HG03565 (cell line): Measurements from ENCODE around the gene NOL4L.

Source experiments
- ATAC-seq: cut with Tn5 transposase; IDR thresholded peaks from one replicate; pipeline ENCODE4 v1.9.1; 2021; ENCODE audit warnings: mild to moderate bottlenecking, moderate library complexity; ENCODE audit not compliant: unreplicated experiment

Gene NOL4L

GRCh38 chr20:32577657-32578056, 7.5 kb downstream of the NOL4L start:
- ATAC-seq = no peak

GRCh38 chr20:32577023-32577422, 8.1 kb downstream of the NOL4L start:
- ATAC-seq = no peak

DNA sequence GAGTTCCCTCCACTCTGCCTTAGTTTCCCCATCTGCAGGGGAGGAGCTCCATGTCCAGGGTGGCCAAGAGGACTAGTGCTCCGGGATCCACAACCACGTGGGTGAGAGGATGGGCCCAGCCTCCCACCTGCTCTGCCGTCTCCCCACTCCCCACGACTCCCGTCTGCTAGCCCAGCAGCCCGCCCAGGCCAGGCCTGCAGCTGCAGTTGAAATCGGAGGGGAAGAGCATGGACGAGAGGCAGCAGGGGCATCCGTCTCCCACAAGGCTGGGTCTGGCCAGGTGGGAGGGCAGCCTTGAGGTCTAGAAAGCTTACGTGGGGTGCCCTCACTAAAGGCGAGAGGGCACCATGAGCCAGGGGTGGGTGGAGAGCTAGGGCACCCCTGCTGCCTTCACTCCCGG, 8.6 kb downstream of the NOL4L start:
- ATAC-seq = no peak

DNA sequence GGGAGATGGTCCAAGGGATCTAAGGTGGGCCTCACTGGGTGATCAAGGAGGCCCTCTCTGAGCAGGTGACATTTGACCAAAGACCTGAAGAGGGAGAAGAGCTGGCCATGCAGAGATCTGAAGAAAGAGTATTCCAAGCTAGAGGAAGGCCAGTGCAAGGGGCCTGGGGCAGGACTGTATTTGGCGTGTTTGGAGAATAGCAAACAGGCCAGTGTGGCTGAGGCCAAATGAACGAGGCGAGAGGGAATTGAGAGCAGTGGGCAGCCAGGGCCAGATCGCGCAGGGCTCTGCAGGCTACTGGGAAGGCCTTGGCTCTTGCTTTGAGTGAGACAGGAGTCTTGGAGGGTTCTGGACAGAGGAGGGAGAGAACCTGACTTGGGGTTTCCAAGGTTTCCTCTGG, 9.3 kb downstream of the NOL4L start:
- ATAC-seq = no peak

GRCh38 chr20:32575227-32575581, 9.9 kb downstream of the NOL4L start:
- no peak for ATAC-seq

DNA sequence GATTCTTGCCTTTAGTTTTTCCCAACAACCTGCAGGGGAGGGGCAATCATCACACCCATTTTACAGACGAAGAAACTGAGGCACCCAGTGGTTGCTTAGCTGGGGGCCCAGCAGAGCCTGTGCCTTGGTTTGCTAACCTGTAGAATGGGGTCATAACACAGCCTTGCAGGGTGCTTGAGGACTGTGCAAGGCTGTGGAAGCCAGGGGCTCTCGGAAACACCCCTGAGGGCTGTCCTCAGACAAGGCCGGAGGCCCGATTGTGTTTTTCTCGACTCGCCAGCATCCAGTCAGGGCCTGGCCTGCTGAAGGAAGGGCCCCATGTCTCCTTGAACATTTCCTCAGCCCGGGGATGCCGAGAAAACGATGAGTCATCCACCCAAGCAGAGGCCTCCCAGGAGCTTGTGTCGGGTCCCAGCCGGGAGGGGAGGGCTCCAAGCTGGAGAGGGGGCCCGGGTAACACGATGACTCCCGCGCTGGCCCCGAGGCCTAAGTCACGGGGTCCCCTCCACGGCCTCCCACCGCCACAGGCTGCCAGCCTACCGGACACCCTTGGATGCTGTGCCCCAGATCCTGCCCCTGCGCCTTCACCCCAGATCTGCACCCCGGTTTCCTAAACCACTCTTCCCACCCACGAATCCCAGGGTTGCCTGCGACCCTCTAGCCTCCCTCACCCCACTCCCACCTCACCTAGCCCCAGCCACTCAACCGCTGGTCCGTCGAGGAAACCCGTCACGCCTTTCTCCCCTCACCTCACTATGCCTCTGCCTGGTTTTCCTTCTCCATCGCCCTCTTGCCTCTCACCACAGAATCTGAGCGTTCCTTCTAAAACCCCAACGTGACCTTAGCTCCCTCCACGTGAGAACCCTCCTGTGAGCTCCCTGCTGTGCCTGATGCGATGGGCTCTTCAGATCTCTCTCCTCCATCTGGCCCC, 10.6 kb downstream of the NOL4L start:
- no peak for ATAC-seq

- no peak for ATAC-seq
Measured at GRCh38 chr20:32573167-32573851, 11.8 kb downstream of the NOL4L start.

DNA sequence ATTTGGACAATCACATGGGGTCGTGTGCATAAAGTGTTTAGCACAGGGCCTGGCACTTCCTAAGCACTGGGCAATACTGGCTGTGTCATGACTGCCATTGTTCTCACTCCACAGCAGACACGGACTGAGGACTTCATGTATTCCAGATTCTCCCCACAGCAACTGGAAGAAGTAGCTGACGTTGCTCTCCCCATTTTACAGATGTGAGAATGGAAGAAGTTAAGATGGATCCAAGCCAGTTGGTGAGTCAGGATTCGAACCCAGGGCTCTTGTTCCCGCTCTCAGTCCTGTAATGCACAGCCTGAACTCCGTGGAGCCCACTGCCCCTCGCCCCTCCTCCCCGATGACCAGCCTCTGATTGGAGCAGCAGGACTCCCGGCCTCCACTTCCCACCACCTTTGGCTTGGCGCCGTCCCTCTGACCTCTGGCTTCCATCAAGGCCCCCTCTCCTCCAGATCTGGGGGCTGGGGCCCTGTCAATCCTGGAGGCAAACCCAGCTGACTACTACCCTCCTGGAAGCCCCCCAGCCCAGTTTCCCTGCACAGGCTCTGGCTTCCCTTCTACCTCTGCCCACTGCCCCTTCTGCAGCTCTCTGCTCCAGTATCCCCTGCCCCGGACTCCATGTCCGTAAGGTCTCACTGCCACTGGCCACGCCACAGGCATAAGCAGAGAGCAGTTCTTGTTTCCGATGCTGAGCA, 12.7 kb downstream of the NOL4L start:
- ATAC-seq = no peak

- no peak for ATAC-seq
Measured at GRCh38 chr20:32571566-32571965, 13.6 kb downstream of the NOL4L start.

DNA sequence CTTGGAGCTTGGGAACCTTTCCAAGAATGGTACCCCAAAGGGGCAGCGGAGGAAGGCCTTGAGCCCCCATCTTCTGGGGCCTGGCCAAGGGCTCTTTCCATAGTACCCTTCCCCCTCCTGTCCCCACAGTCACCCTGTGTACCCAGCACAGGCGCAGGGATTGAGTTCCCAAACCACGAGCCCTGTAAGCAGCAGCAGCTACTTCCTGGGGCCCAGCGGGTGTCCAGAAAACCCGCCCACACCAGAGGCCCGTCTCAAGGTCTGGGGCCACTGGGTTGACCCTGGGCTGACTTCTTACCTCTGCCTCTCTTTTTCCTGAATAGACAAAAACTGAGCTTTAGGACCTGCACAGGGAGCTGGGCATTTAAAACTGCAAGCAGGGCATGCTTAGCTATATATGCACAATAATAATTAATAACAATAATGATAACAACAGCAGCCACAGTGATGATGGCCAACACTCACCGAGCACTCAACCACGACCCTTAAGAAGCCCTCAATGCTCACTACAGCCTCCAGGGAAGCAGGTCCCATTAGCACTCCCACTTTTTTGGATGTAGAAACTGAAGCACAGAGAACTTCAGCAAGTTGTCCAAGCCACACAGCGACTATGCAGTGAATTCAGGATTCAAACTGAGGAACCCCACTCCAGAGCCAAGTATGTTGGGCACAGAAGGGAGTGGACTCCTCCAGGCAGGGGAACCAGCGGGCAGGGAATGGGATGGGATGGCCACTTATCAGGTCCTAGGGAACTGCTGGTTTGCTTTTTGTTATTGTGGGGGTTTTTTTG, 14.5 kb downstream of the NOL4L start:
- no peak for ATAC-seq

GRCh38 chr20:32569380-32570305, 15.5 kb downstream of the NOL4L start:
- ATAC-seq = no peak

DNA sequence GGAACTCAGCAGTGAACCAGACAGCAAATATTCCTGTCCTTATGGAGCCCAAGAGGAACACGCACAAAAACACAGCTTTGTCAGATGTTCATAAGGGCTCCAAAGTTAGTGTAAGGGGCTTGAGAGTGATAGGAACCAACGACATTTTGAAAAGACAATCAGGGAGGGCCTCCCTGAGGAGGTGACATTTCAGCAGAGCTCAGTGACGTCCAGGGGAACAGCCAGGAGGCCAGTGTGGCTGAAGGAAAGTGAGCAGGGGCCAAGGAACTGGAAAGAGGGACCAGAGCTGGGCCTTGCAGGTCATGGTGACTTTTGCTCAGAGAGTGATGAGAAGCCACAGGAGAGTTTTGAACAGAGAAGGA, 16.1 kb downstream of the NOL4L start:
- ATAC-seq = no peak

GRCh38 chr20:32567384-32568178, 17.6 kb downstream of the NOL4L start:
- no peak for ATAC-seq

- ATAC-seq = no peak
Measured at GRCh38 chr20:32566379-32567374, 18.5 kb downstream of the NOL4L start.

DNA sequence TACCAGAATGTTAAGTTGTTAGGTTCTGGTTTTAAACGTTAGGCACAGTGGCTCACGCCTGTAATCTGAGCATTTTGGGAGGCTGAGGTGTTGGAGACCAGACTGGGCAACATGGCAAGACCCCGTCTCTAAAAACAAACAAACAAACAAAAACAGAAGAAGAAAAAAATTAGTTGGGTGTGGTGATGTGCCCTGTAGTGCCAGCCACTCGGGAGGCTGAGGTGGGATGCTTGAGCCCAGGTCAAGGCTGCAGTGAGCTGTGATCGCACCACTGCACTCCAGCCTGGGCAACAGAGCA, 19.4 kb downstream of the NOL4L start:
- ATAC-seq = no peak

DNA sequence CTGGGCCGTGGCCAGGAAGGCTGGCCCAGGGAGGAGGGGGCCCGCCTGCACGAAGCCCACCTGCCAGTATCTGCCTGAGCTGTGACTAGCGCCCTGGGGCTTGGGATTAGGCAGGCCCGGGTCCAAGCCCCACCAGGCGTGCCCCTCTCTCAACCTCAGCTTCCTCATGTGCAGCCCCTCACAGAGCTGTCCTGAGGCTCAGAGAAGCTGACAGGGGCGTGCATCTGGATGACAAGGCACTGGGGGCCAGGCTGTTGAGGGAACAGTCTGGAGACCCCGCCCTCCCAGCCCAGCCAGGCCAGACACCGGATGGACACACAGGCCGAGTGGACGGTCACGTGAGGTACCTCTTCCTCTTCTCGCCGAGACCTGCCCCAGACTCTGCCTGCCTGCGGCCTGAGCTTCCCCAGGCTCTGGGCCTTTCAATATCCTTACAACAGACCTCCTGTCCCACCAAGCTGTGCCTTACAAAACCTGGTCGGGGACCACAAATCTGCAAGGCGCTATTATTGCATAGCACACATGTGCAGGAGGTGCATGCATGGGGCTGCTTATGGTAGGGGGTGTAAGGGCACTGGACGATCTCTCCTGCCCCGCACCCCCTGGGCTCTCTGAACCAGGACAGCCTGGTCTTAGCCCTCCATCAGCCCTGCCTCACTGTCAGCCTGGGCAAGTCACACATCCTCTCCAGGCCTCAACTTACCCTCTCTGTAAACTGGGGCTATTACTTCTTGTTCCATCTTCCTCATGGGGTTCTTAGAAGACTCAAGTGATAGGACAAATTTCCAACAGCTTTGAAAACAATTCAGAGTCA, 20.0 kb downstream of the NOL4L start:
- no peak for ATAC-seq

DNA sequence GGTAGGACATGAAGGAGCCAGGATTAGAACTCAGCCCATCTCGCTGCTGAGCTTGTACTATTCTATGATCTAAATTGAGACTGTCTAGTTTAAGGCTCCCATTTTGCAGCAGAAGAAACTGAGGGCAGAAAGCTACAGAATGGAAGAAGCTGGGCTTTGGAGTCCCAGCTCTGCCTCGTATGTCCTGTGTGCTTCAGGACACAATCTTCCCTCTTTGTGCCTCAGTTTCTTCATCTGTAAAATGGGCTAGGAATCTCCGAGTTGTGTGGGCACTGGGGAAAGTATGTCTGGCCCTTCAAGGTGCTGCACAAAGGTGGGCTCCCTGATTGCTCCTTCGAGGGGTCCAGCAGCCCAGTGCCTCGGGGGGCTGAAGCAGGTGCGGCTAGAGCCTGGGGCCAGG, 20.7 kb downstream of the NOL4L start:
- no peak for ATAC-seq
